Measurements from ENCODE around the gene MSRB3.

Gene MSRB3

DNA sequence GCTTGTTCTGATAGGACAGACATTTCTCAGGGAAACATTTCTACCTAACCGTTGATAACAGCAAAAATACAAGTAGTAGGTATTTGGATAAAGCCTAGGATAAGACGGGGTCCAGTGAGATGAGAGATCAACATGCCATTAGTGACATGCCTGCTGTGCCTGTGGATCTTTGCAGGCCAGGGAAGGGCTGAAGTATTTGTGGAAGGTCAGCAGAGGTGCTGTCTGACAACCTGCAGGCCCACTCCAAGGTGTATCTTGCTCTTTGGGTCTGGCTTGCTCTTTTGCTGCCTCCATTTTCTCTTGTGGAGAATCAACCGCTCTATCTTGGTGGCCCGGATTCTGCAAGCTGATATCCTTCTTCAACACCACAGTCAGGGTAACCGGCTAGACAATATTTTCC, 46.7 kb downstream of the MSRB3 start:
- no peak for DNase-seq (ENCODE audit: low read depth in 2 of 2)

DNA sequence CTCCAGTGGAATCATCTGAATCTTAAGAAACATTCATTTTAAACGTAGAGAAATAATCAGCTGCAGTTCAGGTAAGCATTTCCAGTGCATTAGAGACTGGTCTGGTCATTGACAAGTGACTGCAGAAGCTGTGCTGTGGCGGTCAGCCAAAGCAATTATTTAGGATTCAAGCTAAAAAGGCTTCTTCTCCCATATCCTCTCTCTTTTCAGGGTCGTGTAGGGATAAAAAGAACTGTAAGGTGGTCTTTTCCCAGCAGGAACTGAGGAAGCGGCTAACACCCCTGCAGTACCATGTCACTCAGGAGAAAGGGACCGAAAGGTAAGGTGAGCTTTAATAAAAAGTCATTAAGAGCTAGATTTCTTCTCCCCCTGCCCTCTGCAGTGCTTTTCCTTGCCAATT, 48.1 kb downstream of the MSRB3 start:
- DNase-seq (ENCODE audit: low read depth in 2 of 2): no peak

DNA sequence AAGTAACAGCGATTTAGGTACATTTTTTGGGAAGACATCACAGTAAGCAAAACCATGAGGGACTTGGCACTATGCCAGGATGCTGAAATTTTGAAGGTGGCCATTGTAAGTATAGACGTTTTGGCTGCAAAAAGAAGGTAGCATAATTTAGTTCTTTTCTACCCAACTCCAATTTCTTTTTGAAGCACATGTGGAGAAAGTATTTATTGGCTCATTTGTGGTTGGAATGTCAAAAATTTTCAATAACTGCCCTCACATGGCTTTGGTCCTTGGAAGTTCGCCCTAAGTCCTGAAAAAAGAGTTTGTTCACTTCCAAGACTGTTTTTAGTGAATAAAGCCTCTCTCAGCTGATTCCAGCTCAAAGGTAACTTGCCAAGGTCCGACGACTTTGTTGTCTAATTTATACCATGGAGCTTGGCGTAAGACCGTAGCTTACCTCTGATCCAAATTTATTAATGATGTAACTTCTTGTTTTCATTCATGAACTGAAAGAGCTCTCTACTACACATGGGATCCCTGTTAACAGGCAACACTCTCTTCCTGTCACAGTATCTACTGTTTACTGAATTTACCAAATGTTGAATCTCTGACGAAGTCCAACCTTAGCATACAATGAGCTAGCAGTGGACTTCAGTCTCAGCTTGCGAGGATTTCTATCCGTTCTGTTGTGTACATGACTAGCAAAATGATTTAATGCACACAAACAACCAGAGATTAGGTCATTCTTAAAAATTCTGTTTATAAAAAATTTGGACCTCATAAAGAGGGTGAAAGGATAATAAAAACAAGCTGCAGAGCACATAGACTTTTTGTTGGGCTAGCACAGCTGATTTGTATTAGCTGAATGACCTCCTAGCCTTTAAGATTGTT, 49.0 kb downstream of the MSRB3 start:
- DNase-seq (ENCODE audit: low read depth in 2 of 2): no peak

DNA sequence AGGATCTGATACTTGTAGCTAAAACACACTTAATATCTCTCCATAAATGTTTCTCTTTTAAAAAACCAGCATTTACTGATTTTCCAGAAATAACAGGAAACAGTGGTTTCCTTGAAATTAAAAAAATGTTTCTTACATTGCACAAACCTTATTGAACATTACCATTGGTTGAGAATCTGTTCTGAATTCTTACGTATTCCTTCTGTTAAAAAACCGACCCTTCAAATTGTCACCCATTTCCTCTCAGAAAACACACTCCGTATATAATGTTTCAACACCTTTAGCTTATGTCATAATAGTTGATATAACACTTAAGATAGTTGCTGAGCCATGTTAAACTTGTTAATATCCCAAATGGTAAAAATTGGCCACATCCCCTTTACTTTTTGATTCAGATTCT, 51.2 kb downstream of the MSRB3 start:
- DNase-seq (ENCODE audit: low read depth in 2 of 2): no peak

DNA sequence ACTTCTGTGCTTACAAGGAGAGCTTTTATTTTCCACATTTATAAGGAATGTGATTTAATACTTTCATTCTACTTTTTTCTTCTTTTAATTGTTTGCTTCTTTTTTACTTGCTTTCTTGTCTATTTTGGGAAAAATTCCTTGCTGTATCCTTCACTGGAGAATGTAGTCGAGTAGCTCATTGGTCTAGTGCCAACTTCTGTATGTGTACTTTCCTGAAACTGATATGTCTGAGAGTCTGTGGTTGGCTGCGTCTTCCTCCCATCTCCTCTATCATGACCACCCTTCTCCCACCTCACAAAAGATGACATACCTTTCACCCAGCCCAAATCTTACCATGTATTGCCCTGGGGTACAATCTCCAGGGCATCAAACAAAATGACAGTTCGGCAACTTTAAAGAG, 51.8 kb downstream of the MSRB3 start:
- no peak for DNase-seq (ENCODE audit: low read depth in 2 of 2)

DNA sequence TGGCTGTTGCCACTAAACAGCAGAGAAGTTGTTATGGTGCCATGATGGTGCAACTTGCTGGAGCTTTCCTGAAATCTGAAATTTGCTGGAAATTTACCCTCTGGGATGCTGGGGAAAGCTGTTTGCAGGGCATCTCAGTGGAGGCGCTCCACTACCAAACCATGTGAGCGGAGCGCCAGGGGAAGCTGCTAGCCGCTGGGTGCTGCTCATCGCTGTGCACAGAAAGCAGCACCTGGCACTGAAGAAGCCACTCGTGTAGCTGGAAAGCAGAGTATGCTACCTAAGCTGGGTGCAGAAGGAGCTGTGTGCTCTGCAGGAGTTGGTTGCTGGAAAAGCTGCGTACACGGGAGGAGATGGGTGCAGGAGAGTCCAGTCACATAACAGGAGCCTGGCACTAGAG, 53.0 kb downstream of the MSRB3 start:
- no peak for DNase-seq (ENCODE audit: low read depth in 2 of 2)

DNA sequence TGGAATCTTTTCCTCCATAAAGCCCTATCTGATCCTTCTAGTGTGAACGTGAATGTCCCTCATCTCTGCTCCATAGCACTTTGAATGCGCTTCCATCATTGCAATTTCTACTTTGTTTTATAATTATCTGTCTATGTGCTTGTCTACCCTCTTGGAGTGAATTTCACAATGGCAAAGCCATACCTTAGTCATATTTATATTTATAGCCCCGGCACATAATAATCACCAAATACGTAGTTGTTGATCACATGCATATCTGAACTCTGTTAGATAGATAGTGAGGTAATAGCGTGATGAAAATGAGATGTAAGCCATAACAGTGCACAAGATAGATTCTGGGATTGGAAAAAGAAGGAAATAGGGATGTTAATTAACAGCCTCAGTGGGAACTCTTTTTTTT, 55.2 kb downstream of the MSRB3 start:
- DNase-seq (ENCODE audit: low read depth in 2 of 2): no peak

DNA sequence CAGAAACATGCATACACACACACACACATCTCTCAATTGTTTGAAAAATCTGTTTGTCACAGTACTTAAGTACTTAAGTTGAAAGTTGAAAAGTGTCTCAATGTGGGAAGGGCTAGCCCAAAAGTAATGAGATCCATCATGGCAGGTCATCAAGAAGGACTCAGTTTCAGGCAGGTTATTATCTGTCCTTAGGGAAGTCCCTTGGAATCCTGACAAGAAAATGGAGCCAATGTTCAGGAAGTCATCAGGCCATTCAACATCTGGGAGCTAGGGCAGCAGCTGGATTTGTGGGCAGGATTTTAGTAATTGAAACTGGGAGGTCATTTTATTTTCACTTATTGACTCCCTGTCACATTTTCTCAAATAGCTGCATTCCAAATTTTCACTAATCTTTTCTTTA, 56.0 kb downstream of the MSRB3 start:
- no peak for DNase-seq (ENCODE audit: low read depth in 2 of 2)

DNA sequence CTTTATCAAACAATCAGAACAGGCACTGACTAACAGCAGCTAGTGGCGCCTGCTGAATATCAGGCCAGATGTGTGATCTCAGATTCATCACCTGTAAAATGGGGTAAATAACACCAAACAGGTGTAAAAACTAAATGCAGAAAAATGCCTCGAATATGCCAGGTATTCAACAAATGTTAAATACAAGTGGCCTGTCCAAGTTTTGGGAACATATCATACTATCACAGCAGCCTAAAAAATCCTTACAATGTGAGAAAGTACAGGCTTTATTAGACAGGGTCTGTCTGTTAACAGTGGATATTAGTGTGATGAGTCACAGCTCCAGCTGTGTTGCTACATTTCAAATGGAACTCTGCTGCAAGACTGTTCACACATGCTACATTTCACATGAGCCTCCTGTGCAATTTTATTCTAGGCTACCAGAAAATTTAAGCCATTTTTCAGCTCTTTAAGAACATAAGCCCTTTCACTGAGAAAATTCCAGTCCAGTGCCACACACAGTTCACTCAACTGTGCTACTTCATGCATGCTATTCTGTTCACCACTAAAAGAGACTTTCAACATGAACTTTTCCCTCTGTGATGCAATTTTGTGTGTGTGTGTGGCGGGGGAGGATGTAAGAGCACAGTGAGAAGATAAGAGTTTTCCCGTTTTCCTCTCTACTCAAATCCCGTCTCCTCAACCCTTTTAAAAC, 56.7 kb downstream of the MSRB3 start:
- DNase-seq (ENCODE audit: low read depth in 2 of 2): no peak

DNA sequence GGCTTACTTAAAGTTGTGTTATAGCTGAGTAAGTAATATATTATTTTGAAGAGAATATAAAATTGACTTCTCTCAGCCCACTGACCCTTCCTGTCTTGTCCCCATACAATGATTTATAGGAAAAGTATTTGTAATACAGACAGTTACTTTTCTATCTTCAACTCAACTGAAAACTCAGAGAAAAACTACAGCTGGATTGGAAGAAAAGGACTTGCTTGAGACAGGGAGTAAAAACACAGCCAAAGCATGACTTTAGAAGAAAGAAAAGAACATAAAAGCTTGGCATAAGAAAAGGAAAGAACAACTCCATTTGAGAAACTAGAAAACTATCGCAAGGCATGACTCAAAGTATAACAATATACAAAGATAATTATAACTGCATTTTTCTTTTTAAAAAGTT, 57.5 kb downstream of the MSRB3 start:
- no peak for DNase-seq (ENCODE audit: low read depth in 2 of 2)

DNA sequence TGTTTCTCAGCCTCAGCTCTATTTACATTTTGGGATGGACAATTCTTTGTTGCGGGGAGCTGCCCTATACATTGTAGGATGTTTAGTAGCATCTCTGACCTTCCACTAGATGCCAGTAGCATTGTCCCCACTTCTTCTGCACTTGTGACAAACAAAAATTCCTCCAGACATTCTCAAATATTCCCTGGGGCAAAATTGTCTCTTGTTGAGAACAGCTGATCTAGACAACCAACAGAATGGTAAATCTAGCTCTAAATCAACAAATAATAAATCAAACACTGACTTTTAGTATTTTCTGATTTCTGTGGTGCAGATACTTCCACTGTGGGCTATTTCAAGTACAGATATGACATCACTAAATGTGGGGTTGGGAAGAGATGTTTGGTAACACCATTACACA, 60.7 kb downstream of the MSRB3 start:
- no peak for DNase-seq (ENCODE audit: low read depth in 2 of 2)

DNA sequence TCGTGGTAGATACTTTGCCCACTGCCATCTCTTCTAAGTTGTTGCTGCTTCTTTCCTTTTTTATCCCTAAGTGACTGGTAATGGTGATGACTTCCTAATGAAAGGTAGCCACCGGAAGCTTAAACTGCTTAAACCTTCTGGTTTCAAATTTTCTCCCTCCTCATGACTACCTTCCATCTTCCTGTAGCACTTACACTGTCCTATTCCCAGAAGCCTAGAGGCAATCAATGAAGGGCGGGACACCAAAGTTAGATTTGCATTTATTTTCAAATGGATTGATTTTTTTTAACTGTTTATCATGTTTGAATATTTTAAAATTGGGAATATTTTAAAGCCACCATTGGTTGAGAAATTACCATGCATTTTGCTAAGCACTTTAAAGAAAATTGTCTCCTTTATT, 64.7 kb downstream of the MSRB3 start:
- DNase-seq (ENCODE audit: low read depth in 2 of 2): no peak

DNA sequence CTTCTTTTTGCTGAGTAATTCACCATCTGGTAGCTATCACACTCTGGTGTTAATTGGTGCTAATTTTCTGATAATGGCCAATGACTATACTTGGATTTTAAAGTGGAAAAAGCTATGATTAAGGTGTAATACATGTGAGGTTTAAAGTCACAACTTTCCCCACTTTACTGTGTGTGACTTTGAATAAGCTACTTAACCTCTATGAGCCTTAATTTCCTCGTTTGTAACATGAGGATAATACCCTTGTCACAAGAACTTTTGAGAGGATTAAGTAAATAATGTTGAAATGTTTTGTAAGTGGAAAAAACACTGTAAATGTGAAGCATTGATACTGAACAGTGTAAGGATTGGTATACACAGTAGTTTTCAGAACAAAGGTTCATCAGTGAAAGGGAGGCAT, 65.3 kb downstream of the MSRB3 start:
- DNase-seq (ENCODE audit: low read depth in 2 of 2): no peak

DNA sequence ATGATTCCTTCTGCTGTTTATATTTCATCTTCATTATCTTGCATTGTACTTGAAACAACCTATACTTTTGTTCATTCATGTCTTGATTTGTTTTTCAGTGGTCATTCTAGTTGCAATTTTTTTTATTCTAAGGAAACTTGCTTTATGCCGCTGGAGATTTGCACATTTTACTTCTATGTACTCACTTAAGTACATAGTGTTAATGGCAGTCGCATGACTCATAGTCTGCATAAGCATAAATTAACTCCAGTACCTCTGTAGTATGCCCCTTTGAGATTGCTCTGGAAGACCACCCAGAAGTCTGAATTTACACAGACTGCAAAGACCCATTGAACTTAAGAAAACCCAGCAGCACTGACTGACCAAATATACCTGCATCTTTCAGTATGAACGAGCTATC, 77.0 kb downstream of the MSRB3 start:
- DNase-seq (ENCODE audit: low read depth in 2 of 2): no peak

DNA sequence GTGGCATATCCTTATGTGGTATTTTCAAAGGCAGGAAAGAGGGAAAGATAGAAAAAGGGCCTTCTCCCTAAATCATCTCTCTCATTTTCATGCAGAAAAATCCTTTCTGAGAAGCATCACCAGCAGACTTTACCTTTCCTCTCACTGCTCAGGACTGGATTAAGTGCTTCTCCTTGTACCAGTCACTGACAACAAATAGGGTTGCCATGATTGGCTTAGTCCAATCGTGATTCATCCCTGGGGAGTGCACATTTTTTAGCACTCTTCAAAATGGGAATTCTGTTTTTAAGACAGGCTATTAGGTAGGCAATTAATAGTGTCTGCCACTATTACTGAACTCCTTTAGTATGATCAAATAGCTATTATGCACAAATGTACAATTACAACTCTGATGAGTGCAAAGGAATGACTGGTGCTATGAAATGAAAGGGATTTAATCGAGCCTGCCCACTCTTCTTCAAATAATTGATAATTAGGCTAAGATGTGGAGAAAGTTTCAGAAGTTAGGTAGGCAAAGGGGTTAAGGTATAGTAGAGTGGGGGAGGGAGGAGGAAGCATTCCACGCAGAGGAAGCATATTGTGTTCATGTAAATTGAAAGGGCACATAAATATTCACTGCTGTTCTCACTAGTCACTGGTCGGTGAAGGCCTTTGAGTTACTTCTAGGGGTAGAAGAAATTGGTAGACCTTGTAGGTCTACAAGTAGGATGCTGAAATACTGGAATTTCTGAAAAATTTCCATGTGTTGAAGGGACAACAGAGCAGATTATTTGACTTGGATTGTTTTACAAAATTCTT, 84.0 kb downstream of the MSRB3 start:
- DNase-seq (ENCODE audit: low read depth in 2 of 2): no peak

DNA sequence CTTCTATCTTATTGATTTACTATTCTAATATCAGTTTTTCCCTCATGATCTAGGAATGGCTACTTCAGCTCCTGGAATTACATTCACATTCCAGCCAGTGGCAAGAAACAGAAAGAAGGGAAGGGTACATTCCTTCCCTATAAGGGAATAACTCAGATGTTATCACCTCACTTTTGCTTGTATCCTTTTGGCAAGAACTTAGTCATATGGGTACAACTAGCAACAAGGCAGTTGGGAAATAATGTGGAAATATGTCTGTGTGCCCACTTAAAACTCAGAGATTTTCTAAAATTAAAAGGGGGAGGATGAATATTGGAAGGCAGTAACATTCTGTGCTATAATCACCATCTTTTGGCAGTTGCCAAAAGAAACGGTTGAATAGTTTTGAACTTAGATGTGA, 85.6 kb downstream of the MSRB3 start:
- no peak for DNase-seq (ENCODE audit: low read depth in 2 of 2)

DNA sequence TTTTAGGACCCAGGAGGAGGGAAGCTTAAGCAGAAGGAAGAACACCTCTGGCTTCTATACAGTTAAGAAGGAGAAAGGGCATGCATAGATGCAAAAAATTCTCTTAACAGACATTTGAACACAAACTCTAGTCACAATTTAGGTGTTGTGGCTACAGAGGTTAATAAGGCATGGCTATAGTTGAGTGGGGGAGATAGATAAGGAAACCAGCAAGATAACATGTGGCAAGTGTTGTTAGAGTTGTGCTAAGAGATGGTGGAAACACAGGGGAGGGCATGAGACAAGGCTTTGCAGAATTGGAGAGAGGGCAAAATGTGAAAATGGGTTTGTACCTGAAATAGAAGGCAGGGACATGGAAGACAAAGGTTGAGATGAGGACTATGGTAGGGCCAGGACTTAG, 88.9 kb downstream of the MSRB3 start:
- no peak for DNase-seq (ENCODE audit: low read depth in 2 of 2)

DNA sequence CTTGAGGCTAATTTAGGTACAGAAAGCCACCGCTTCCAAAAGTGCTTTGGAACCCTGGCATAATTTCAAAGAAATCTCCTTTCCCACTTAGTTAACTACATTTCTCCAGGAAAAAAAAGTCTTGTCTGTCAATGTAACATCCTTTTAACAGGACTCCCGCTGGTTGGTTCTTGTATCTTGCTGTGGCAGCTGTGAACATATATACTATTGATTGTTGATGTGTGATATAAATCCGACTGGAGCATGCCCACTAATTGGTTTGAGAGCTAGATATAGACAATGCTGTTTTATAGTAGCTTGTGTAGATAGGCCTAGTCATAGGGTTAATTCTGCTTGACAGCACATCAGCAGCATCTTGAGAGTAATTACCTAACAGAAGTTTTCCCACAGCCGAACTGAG, 89.6 kb downstream of the MSRB3 start:
- no peak for DNase-seq (ENCODE audit: low read depth in 2 of 2)

DNA sequence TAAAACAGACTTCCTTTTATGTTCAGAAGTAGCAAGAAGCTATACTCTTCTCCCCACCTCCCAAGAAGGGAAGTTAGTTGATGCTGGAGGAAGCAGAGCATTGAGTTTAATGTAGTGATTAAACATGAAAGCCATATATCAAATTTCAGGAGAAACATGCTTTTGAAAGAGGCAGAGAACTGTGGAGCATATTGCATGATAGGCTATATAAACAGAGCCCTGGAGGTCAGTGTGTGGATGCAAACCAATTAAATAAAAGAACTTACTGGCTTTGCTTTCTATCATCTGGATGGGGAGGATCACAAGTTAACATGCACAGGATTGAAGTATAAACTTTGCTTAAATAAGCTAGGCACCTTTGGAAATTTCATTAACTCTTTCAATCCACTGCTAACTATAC, 94.1 kb downstream of the MSRB3 start:
- no peak for DNase-seq (ENCODE audit: low read depth in 2 of 2)

DNA sequence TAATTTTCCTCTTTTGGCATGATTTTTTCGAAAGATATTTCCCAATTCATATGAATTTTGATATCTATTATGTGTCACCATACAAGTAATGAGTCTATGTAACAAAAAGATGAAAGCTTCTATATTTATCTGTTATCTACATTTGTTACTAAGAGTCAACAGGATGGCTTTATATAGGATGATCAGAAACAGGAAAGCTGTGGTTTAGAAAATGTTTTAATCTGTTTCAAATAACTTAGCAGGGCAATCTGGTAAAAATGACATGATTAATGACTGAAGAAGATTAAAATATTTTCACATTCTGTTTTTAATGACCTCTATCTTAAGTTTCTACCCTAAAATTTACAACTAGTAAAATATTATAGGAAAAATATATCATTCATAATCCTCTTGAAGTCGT, 105.8 kb downstream of the MSRB3 start:
- DNase-seq (ENCODE audit: low read depth in 2 of 2): no peak

DNA sequence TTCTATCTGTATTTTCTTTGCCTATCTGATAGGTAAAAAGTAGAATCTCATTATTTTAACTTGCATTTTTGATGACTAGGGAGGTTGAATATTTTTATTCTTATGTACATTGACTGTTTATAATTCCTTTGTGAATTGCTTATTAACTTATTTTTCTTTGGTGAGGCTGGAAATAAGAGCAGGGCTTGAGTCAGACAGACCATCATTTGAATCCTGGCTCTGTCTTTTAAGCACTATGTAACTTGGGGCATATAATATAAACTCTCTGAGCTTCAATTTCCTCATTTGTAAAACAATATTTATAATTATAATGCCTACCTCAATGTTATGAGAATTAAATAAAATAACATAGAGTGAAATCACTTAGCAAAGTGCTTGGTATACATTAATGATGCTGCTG, 108.9 kb downstream of the MSRB3 start:
- DNase-seq (ENCODE audit: low read depth in 2 of 2): no peak

DNA sequence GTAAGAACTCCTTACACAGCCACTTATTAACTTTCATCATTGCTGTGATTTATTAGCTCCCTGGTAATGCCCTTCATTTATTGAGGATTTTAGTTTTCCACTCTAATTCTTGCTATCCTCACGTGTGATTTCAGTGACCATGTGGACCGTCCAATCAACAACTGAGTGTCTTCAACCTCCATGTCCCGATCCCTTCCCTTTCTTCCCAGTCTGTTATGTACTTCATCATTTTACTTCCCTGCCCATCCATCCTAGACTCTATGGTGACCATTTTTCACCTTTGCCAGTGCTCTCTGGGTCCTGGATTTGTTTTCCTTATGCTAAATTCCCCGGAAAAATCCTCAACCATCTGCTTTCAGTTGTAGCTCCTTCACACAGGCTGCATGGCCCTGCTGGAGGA, 111.0 kb downstream of the MSRB3 start:
- no peak for DNase-seq (ENCODE audit: low read depth in 2 of 2)

DNA sequence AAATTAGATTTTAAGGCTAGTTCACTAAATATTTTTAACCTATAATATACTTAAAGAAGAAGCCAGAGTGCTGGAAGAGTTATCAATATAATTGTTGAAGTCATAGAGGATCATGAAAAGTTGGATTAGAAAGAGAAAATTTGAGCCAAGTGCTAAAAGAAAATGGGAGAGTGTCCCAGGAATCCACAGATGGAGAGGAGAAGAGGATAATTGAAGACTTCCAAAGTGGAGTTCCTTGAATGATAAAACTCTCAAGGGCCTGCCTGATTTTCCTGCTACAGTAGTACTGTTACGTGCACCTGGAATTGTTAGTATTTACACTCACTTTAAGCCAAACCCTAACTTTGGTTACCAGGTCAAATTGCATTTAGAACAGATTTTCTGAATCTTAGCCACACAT, 113.2 kb downstream of the MSRB3 start:
- DNase-seq (ENCODE audit: low read depth in 2 of 2): no peak
